OCI-LY3 (cell line): ENCODE data around the gene STON2.

Source experiments
- H2AFZ ChIP-seq: fragments of 200-600, 300-600 bp; shearing (Covaris generic); 2 replicates; pipeline ENCODE4 v1.6.0; 2014; ENCODE audit warnings: antibody characterized with exemption, low read depth, low read length
- H3K27ac ChIP-seq: fragments of 200-600, 300-600 bp; sonication (generic); 2 replicates; pipeline ENCODE4 v1.5.1; 2014; ENCODE audit warnings: mild to moderate bottlenecking, low read length, moderate library complexity, mixed read lengths
- H3K27me3 ChIP-seq: fragments of 200-600, 300-600 bp; sonication (generic); 2 replicates; pipeline ENCODE4 v1.6.1; 2014; ENCODE audit warnings: low read depth, low read length, mixed read lengths
- H3K36me3 ChIP-seq: fragments of 200-600, 300-600 bp; sonication (generic); replicated peaks from 2 replicates; pipeline ENCODE3; 2014; ENCODE audit warnings: low read depth, low read length, mixed read lengths
- H3K4me1 ChIP-seq: fragments of 300-600, 200-600 bp; sonication (generic); 2 replicates; pipeline ENCODE4 v1.6.1; 2014; ENCODE audit warnings: low read length, mixed read lengths
- H3K4me2 ChIP-seq: fragments of 200-600, 300-600 bp; sonication (generic); 2 replicates; pipeline ENCODE4 v1.6.1; 2014; ENCODE audit warnings: low read length, mixed read lengths
- H3K4me3 ChIP-seq: fragments of 300-600, 200-600 bp; sonication (generic); 2 replicates; pipeline ENCODE4 v1.5.1; 2014; ENCODE audit warnings: antibody characterized with exemption, mild to moderate bottlenecking, low read length, moderate library complexity
- H3K79me2 ChIP-seq: fragments of 300-600, 200-600 bp; shearing (Covaris generic); 2 replicates; pipeline ENCODE4 v1.6.1; 2014; ENCODE audit warnings: mild to moderate bottlenecking, low read length, mixed read lengths
- H3K9ac ChIP-seq: fragments of 300-600, 200-600 bp; shearing (Covaris generic); 2 replicates; pipeline ENCODE4 v1.6.0; 2014; ENCODE audit warnings: mild to moderate bottlenecking, low read length, moderate library complexity
- H3K9me3 ChIP-seq: fragments of 200-600, 300-600 bp; shearing (Covaris generic); 2 replicates; pipeline ENCODE4 v1.6.1; 2014; ENCODE audit warnings: low read length, mixed read lengths; ENCODE audit not compliant: insufficient read depth
- H4K20me1 ChIP-seq: fragments of 200-600, 300-600 bp; sonication (generic); 2 replicates; pipeline ENCODE4 v1.6.1; 2016; ENCODE audit warnings: low read length, mixed read lengths; ENCODE audit not compliant: insufficient read depth
- CTCF ChIP-seq: fragments of 200-600, 300-600 bp; sonication (generic); IDR thresholded peaks from 2 replicates; pipeline ENCODE4 v1.5.1; 2014; ENCODE audit warnings: antibody characterized with exemption, low read length, low read depth
- EZH2phosphoT487 ChIP-seq: fragments of 200-600 bp; shearing (Covaris generic); IDR thresholded peaks from 2 replicates; pipeline ENCODE4 v1.6.1; 2018; ENCODE audit warnings: antibody characterized with exemption, mixed run types, low read depth

STON2 gene

DNA sequence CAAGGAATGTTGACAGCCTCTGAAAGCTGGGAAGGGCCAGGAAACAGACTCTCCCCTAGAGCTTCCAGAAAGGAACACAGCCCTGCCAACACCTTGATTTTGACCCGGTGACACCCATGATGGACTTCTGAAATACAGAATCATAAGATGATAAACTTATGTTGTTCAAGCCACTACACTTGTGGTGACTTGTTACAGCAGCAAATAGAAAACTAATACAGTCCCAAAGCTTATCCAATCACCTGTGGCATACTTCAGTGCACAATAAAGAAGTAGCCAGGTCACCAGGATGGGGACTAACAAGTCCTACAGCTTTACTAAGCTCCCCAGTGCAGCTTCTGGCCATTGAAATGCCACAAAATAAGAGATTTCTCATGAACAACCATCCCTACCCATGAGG is 5.4 kb downstream of the STON2 start:
- Histone ChIP-seq H3K27ac (no peak overlapping the region), H3K79me2 (no peaks in the 10 kb centered on the region), H3K9me3 (no peaks in the 10 kb centered on the region), H2AFZ (no peak overlapping the region), H3K9ac (no peak overlapping the region), H3K4me1 (no peaks in the 10 kb centered on the region), H3K36me3 (no peaks in the 10 kb centered on the region), H3K27me3 (0 out of 2 replicates have a peak, but pooled peaks cover 9% of the 10 kb centered on the region), H3K4me2 (no peak overlapping the region), H4K20me1 (no peaks in the 10 kb centered on the region), H3K4me3 (no peak overlapping the region)
- TF ChIP-seq EZH2phosphoT487 = no peak
- TF ChIP-seq CTCF = no peak

DNA sequence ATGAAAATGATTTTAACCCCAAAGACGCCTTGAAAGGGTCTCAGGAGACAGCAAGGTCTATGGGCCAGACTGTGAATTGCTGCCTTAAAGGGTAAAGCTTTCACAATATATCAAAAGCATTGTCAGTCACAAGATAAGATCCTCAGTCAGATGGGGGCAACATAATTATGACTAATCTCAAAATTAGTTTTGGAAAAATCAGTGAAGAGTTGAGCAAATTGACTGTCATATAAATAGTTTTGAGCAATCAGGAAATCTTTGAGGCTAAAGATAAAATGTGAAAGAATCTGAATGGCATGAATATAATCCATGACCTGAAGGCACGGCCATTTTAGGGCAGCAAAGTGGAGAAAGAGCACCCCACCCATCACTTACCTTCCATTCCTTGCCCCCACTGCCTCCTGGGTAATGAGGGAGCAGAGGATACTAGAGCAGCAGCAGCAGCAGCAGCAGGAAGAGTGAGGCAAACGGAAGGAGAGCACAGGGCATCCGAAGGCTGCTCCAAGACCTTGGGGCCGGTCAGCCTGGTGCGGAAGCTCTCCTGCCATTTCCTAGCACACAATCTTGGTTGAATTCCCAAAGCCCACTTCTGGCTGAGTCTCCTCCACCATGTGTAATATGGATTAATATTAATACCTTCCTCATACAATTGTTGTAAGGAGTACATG is 7.0 kb downstream of the STON2 start:
- Histone ChIP-seq H3K9me3 (no peaks in the 10 kb centered on the region), H2AFZ (no peak overlapping the region), H3K27me3 (0 out of 2 replicates have a peak, but pooled peaks cover 14% of the 10 kb centered on the region), H3K9ac (no peak overlapping the region), H4K20me1 (no peaks in the 10 kb centered on the region), H3K4me2 (no peak overlapping the region), H3K36me3 (no peaks in the 10 kb centered on the region), H3K79me2 (no peaks in the 10 kb centered on the region), H3K4me3 (no peak overlapping the region), H3K27ac (no peak overlapping the region), H3K4me1 (no peaks in the 10 kb centered on the region)
- no peak for TF ChIP-seq CTCF
- TF ChIP-seq EZH2phosphoT487 = no peak

DNA sequence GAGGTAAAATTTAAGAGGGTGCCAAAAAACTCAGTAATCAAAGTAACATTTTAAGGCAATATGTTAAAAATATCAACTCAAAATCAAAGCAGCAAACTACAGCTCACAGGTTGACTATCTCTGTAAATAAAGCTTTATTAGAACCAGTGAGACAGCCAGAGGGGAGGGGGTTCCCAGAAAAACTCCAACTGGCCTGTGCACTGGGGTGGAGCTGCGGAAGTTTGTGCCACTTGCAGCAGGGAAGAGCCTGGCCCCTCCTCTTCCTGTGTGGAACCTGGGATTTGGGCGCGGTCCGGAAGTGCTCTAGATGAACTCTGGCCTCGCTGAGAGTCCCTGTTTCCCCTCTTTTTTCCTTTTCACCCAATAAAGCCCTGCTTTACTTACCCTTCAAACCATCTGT is 8.1 kb downstream of the STON2 start:
- Histone ChIP-seq H3K27ac (no peak overlapping the region), H3K36me3 (no peaks in the 10 kb centered on the region), H4K20me1 (no peaks in the 10 kb centered on the region), H2AFZ (no peak overlapping the region), H3K9me3 (no peaks in the 10 kb centered on the region), H3K4me2 (no peak overlapping the region), H3K4me1 (no peaks in the 10 kb centered on the region), H3K9ac (no peak overlapping the region), H3K79me2 (no peaks in the 10 kb centered on the region), H3K4me3 (no peak overlapping the region), H3K27me3 (0 out of 2 replicates have a peak, but pooled peaks cover 14% of the 10 kb centered on the region)
- TF ChIP-seq CTCF = no peak
- no peak for TF ChIP-seq EZH2phosphoT487

GRCh38 chr14:81390696-81391095 is 9.4 kb downstream of the STON2 start:
- Histone ChIP-seq H3K9ac (no peak overlapping the region), H3K36me3 (no peaks in the 10 kb centered on the region), H3K27ac (no peak overlapping the region), H3K9me3 (no peaks in the 10 kb centered on the region), H3K27me3 (0 out of 2 replicates have a peak, but pooled peaks cover 14% of the 10 kb centered on the region), H4K20me1 (no peaks in the 10 kb centered on the region), H3K4me1 (no peaks in the 10 kb centered on the region), H3K79me2 (no peaks in the 10 kb centered on the region), H2AFZ (no peak overlapping the region), H3K4me2 (no peak overlapping the region), H3K4me3 (no peak overlapping the region)
- no peak for TF ChIP-seq EZH2phosphoT487
- TF ChIP-seq CTCF = no peak
